ENCODE data around the gene MTNR1A. TPM values are rescaled to one million over a fixed set of nuclear protein-coding genes. Genes with fewer than 3 reads are reported as not detected.

Gene MTNR1A
- total and polyA plus RNA-seq, 2 donors (not counting 1 experiment from before 2014, with no cell fraction given): not detected

DNA sequence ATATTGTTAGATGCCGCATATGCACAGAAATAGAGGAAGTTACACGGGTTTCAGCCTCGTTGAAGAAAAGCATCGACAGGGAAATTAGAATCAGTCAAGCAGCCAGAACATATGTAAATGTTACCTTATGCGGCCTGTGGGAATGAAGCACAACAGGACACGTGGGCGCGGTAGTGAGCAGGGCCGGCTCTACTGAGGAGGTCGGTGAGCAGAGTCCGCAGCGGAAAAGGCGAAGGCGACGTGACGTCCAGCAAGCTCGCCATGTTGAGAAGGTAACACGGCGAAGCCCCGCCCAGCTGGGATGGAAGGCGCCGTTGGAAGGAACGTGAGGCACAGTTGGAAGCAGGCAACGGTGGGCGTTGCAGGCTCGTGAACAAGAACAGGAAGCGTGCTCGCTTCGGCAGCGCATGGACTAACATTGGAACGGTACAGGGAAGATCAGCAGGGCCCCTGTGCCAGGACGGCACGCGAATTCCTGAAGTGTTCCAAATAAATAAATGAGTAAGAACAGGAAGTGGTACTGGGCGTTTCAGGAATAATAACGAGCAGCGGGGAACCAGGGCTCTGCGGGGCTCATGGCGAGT lies 54.6 kb downstream of the MTNR1A start:
- H3K9me3 Mint-ChIP-seq (ENCODE audit: insufficient read depth): no peaks in the 10 kb centered on the region
- 90% methylated on average over 39 of the region's 39 CpGs for WGBS (ENCODE audit: insufficient coverage)
- no peak overlapping the region for H3K4me3 Mint-ChIP-seq
- ChIA-PET CTCF (no interaction called here), POLR2A (no interaction called here)
- no peaks in the 10 kb centered on the region for H3K27me3 Mint-ChIP-seq
- no peaks in the 10 kb centered on the region for H3K4me1 ChIP-seq (ENCODE audit: control insufficient read depth in 2 of 2, insufficient read depth in 2 of 2, low read length in 2 of 2)
- no peaks in the 10 kb centered on the region for H3K27me3 ChIP-seq (replicated peaks in 1 of 4; ENCODE audit: control extremely low read depth in 1 of 4, control insufficient read depth in 3 of 4, insufficient read depth in 4 of 4, low read length in 3 of 4)
- no peaks in the 10 kb centered on the region for H3K79me2 ChIP-seq (ENCODE audit: control insufficient read depth, insufficient read depth, low read length)
- H3K4me2 ChIP-seq (replicated peaks; ENCODE audit: low read depth, low read length, poor library complexity, severe bottlenecking): no peak overlapping the region
- no peak overlapping the region for H3K27ac Mint-ChIP-seq
- H3K9ac ChIP-seq (ENCODE audit: low read length): no peak overlapping the region
- peaks cover 0 to 13% (median 0%) of the 10 kb centered on the region in 3 donors for H3K9me3 ChIP-seq (ENCODE audit: control extremely low read depth in 1 of 3, control insufficient read depth in 2 of 3, insufficient read depth in 1 of 3, low read length in 2 of 3)
- no peaks in the 10 kb centered on the region for H3K4me1 Mint-ChIP-seq
- ATAC-seq (ENCODE audit: low read depth) (no peak), DNase-seq (no peak)
- intact Hi-C loops (cut with micrococcal nuclease): no loop called here
- no peak overlapping the region for H3K27ac ChIP-seq (ENCODE audit: low read length in 2 of 2)
- H3K36me3 ChIP-seq (replicated peaks in 1 of 2; ENCODE audit: control extremely low read depth in 1 of 2, control insufficient read depth in 1 of 2, extremely low read depth in 1 of 2, insufficient read depth in 2 of 2, low read length in 1 of 2): no peaks in the 10 kb centered on the region
- no peak for TF ChIP-seq EZH2 (IDR thresholded peaks at IDR 0.05; ENCODE audit: borderline replicate concordance, insufficient read depth, low read depth, low read length, poor library complexity, severe bottlenecking)
- TF ChIP-seq, protein P1, sequence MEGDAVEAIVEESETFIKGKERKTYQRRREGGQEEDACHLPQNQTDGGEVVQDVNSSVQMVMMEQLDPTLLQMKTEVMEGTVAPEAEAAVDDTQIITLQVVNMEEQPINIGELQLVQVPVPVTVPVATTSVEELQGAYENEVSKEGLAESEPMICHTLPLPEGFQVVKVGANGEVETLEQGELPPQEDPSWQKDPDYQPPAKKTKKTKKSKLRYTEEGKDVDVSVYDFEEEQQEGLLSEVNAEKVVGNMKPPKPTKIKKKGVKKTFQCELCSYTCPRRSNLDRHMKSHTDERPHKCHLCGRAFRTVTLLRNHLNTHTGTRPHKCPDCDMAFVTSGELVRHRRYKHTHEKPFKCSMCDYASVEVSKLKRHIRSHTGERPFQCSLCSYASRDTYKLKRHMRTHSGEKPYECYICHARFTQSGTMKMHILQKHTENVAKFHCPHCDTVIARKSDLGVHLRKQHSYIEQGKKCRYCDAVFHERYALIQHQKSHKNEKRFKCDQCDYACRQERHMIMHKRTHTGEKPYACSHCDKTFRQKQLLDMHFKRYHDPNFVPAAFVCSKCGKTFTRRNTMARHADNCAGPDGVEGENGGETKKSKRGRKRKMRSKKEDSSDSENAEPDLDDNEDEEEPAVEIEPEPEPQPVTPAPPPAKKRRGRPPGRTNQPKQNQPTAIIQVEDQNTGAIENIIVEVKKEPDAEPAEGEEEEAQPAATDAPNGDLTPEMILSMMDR (IDR thresholded peaks at IDR 0.05): no peak
- H4K20me1 ChIP-seq (ENCODE audit: control insufficient read depth, insufficient read depth, low read length, poor library complexity, severe bottlenecking): no peaks in the 10 kb centered on the region
- H2AFZ ChIP-seq (ENCODE audit: insufficient read depth, low read depth, low read length, poor library complexity, severe bottlenecking): no peak overlapping the region
- no peak overlapping the region for H3K4me3 ChIP-seq (ENCODE audit: control extremely low read depth in 1 of 5, extremely low read depth in 1 of 5, insufficient read depth in 1 of 5, low read depth in 2 of 5, low read length in 4 of 5)

DNA sequence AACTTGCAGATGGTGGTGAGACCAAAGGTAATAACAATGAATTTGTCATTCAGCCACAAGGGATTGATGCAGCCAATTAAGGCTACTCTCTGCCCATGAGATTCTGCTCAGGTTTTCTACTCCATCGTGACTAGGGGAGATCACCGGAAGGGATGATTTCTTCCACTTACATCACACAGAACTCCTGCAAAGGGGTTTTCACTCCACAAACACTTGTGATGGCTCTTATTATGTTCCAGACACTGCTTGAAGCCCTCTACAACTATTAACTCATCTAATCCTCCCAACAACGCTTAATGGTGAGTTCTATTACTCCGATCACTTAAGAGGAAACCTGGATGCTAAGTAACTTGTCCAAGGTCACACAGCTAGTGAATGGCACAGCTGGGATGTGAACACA lies 55.9 kb downstream of the MTNR1A start:
- WGBS (ENCODE audit: insufficient coverage): 95% methylated on average over 4 of the region's 4 CpGs
- Histone ChIP-seq H4K20me1 (ENCODE audit: control insufficient read depth, insufficient read depth, low read length, poor library complexity, severe bottlenecking) (no peaks in the 10 kb centered on the region), H3K27ac (ENCODE audit: low read length in 2 of 2) (no peak overlapping the region), H2AFZ (ENCODE audit: insufficient read depth, low read depth, low read length, poor library complexity, severe bottlenecking) (no peak overlapping the region), H3K36me3 (replicated peaks in 1 of 2; ENCODE audit: control extremely low read depth in 1 of 2, control insufficient read depth in 1 of 2, extremely low read depth in 1 of 2, insufficient read depth in 2 of 2, low read length in 1 of 2) (no peaks in the 10 kb centered on the region), H3K79me2 (ENCODE audit: control insufficient read depth, insufficient read depth, low read length) (no peaks in the 10 kb centered on the region), H3K4me1 (ENCODE audit: control insufficient read depth in 2 of 2, insufficient read depth in 2 of 2, low read length in 2 of 2) (no peaks in the 10 kb centered on the region), H3K4me2 (replicated peaks; ENCODE audit: low read depth, low read length, poor library complexity, severe bottlenecking) (no peak overlapping the region), H3K27me3 (replicated peaks in 1 of 4; ENCODE audit: control extremely low read depth in 1 of 4, control insufficient read depth in 3 of 4, insufficient read depth in 4 of 4, low read length in 3 of 4) (no peaks in the 10 kb centered on the region), H3K9me3 (ENCODE audit: control extremely low read depth in 1 of 3, control insufficient read depth in 2 of 3, insufficient read depth in 1 of 3, low read length in 2 of 3) (peaks cover 0 to 6% (median 0%) of the 10 kb centered on the region in 3 donors), H3K9ac (ENCODE audit: low read length) (no peak overlapping the region), H3K4me3 (ENCODE audit: control extremely low read depth in 1 of 5, extremely low read depth in 1 of 5, insufficient read depth in 1 of 5, low read depth in 2 of 5, low read length in 4 of 5) (no peak overlapping the region)
- intact Hi-C loops (cut with micrococcal nuclease): no loop called here
- H3K27ac Mint-ChIP-seq: no peak overlapping the region
- ChIA-PET POLR2A (no interaction called here), CTCF (no interaction called here)
- H3K27me3 Mint-ChIP-seq: no peaks in the 10 kb centered on the region
- no peak overlapping the region for H3K4me3 Mint-ChIP-seq
- DNase-seq (no peak), ATAC-seq (ENCODE audit: low read depth) (no peak)
- peaks cover under 1% of the 10 kb centered on the region for H3K9me3 Mint-ChIP-seq (ENCODE audit: insufficient read depth)
- no peaks in the 10 kb centered on the region for H3K4me1 Mint-ChIP-seq
- no peak for TF ChIP-seq EZH2 (IDR thresholded peaks at IDR 0.05; ENCODE audit: borderline replicate concordance, insufficient read depth, low read depth, low read length, poor library complexity, severe bottlenecking)
- TF ChIP-seq, protein P1 (IDR thresholded peaks at IDR 0.05): no peak
